ENCODE data around the gene FASTKD1. TPM values are rescaled to one million over a fixed set of nuclear protein-coding genes. Genes with fewer than 3 reads are reported as not detected.

Gene FASTKD1
- total and polyA plus RNA-seq, 10 of the 15 experiments (the other 5 are each of a cell fraction or from before 2014, with no cell fraction given): 45.6 to 76.1 (median 63.4) TPM

GRCh38 chr2:169599568-169599967 is 25.9 kb upstream of the FASTKD1 start:
- no TSS peak for BruUV-seq (replicated peaks)
- Histone ChIP-seq H3K9me3 (replicated peaks; ENCODE audit: control insufficient read depth, insufficient read depth, low read length) (no peaks in the 10 kb centered on the region; the same call in 2 of the 3 replicates), H3K79me2 (ENCODE audit: control insufficient read depth, insufficient read depth, low read length) (peaks cover 63% of the 10 kb centered on the region), H3K4me3 (no peak overlapping the region), H3K9ac (ENCODE audit: control insufficient read depth, insufficient read depth, low read length) (no peak overlapping the region), H3K4me2 (ENCODE audit: control insufficient read depth, insufficient read depth) (no peak overlapping the region), H2AFZ (ENCODE audit: control insufficient read depth, low read depth, low read length) (no peak overlapping the region), H3K4me1 (ENCODE audit: control insufficient read depth, insufficient read depth, low read length) (no peaks in the 10 kb centered on the region), H4K20me1 (ENCODE audit: control insufficient read depth, insufficient read depth) (no peaks in the 10 kb centered on the region), H3K36me3 (ENCODE audit: control insufficient read depth in 2 of 2, insufficient read depth in 2 of 2, low read length in 1 of 2) (peaks cover 0 to 6% of the 10 kb centered on the region in 2 experiments; a peak in 2 of 4 replicates), H3K27me3 (replicated peaks in 1 of 2; ENCODE audit: control insufficient read depth in 2 of 2, insufficient read depth in 2 of 2, low read length in 1 of 2) (no peaks in the 10 kb centered on the region), H3K27ac (ENCODE audit: control insufficient read depth, insufficient read depth) (no peak overlapping the region)
- ChIA-PET SMC1A (ENCODE audit: uncharacterized antibody, unreplicated experiment) (interaction anchor here (0.6 to 1.2 kb wide), 2 partner anchors 15 to 1390 kb away, joined by 3 to 4 read pairs; no protein-coding TSS in a partner anchor), POLR2A (interaction anchor here (0.6 to 0.8 kb wide), 2 partner anchors 8 to 74 kb away, joined by 3 read pairs; no protein-coding TSS in a partner anchor), RAD21 (ENCODE audit: unreplicated experiment) (interaction anchor here (0.5 kb wide), 1 partner anchor 31 kb away, joined by 3 read pairs; no protein-coding TSS in a partner anchor), CTCF (no interaction called here)
- FAIRE-seq: no peak
- TF ChIP-seq JUNB (IDR thresholded peaks at IDR 0.05): no peak
- no peak for TF ChIP-seq ZBED1 (IDR thresholded peaks at IDR 0.05; ENCODE audit: borderline replicate concordance)
- no peak for TF ChIP-seq NFYA (IDR thresholded peaks at IDR 0.05; ENCODE audit: borderline replicate concordance, low read depth, low read length)
- no peak for TF ChIP-seq RUNX3 (IDR thresholded peaks at IDR 0.05; ENCODE audit: low read length)
- TF ChIP-seq CTCF (IDR thresholded peaks at IDR 0.05 in 2 of 3, conservative IDR thresholded peaks at IDR 0.05 in 1 of 3; ENCODE audit: control insufficient read depth in 2 of 3, extremely low read depth in 1 of 3, insufficient read depth in 1 of 3, low read depth in 3 of 3, low read length in 3 of 3): no peak
- no peak for TF ChIP-seq HDGF (IDR thresholded peaks at IDR 0.05)
- no peak for TF ChIP-seq MYB (IDR thresholded peaks at IDR 0.05; ENCODE audit: borderline replicate concordance, low read depth, low read length)
- TF ChIP-seq WRNIP1 (IDR thresholded peaks at IDR 0.05; ENCODE audit: borderline replicate concordance, low read depth, low read length): no peak
- no peak for TF ChIP-seq SMAD5 (IDR thresholded peaks at IDR 0.05; ENCODE audit: low read depth)
- TF ChIP-seq NR2F1 (conservative IDR thresholded peaks at IDR 0.05): no peak
- TF ChIP-seq MEF2B (IDR thresholded peaks at IDR 0.05; ENCODE audit: partially characterized antibody, poor library complexity, severe bottlenecking): no peak
- TF ChIP-seq SUZ12 (IDR thresholded peaks at IDR 0.05; ENCODE audit: unreplicated experiment): no peak
- TF ChIP-seq MTA2 (IDR thresholded peaks at IDR 0.05; ENCODE audit: low read depth): no peak
- no peak for TF ChIP-seq DPF2 (IDR thresholded peaks at IDR 0.05)
- no peak for TF ChIP-seq IRF5 (IDR thresholded peaks at IDR 0.05; ENCODE audit: borderline replicate concordance)
- ATAC-seq: no peak
- in situ Hi-C loops (cut with MboI) (no loop called here), intact Hi-C loops (cut with micrococcal nuclease; ENCODE audit: unreplicated experiment) (no loop called here)
- DNase-seq (ENCODE audit: low read depth, low spot score): no peak

All from GM12878 (cell line).